HG03103 (cell line): ENCODE results near the gene ACTRT2.

Source experiments
- ATAC-seq: cut with Tn5 transposase; IDR thresholded peaks from one replicate; pipeline ENCODE4 v1.9.1; 2021; ENCODE audit warnings: low read depth; ENCODE audit not compliant: unreplicated experiment

ACTRT2 gene

DNA sequence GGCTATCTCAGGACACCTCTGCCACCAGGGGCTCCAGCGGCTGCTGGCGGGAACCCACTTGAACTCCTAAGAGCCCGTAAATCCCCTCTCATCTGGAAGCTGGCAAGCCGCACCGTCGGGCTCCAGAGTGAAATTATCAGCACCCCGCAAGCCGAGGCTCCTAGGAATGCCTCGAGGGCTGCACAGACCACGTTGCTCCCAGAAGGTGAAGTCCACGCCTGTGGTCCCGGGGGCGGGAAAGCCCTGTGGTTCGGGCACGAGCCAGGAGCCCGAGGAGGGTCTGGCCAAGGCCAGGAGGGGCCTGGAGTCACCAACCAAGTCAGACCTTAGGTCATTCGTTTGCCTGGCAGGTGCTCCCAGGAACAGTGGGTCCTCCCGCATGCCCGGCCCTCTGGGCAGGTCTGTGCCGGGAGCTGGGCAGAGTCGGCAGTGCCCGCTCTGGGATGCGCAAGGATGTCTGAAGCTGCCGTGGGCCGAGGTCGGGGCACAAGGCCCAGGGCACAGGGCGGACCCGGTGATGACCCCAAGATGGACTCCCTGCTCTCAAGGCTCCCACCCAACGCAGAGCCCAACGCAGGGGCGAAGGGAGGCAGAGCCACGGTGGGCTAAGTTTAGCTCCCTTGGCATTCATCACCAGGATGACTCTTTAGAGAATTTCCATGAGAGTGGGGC lies 8.9 kb downstream of the ACTRT2 start:
- no peak for ATAC-seq

GRCh38 chr1:3030663-3031381 lies 9.6 kb downstream of the ACTRT2 start:
- no peak for ATAC-seq

DNA sequence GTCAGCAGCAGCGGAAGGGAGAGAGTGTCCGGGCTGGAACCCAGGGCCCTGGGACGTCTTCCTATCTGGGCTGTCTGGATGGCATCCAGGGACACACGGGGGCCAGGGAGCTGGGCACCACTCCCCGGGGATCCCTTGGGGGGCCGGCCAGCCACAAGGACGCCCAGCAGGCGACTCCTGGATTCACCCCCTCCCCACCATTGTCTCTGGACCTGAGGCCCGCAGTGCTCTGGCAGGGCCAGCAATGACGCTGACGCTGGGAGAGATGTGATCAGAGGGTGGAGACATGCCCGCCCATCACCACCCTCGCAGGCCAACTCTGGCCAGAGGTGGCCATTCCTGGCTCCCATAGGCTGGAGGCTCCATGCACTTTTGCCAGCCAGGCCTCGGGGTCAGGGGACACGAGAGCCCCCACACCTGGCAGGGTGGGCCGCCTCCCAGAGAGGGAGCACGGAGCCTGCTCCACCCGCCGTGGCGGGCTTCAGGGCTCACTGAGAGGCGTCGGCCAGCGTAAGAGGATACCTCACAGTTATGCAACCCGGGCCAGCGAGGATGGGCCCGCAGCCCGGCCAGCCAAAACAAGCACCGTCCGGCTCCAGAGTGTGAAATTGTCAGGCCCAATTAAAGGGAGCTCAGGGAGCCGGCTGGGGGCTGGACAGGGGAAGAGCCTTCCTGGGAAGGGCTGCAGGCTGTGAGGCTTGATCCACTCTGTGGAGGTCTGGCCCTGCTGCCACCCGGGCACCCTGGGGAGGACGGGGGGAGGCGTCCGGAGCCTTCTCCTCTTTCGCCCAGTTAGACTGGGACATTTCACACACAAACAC lies 10.3 kb downstream of the ACTRT2 start:
- ATAC-seq: no peak

DNA sequence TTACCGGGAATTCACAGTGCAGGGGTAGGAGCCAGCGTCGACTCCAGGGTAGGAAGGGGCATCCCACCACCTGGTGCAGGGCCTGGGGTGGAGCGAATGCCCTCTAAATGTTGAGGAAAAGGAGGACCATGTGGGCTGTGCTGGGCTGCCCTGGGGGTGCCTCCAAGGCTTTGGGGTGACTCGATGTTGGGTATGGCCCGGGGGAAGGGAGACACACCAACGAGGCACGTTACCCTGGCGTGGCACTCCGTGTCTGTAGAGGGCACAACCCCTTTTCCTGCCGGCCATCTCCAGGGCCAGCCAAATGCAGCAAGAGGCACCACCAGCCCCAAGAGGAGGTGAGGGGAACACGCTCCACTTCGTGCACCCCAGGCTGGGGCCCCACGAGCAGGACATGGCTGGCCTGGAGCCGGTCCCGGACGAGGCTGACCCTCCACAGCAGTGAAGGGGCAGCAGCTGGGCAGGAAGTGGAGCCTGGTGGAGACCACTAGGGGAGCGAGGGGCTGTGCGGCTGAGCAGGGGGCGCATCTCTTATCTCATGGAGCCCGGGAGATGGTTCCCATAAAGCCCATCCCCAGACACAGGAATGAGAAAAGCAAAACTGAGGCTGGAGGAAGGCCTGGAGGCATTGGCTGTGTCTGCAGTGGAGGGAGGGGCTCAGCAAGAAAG lies 11.2 kb downstream of the ACTRT2 start:
- ATAC-seq: no peak

GRCh38 chr1:3033040-3033789 lies 11.9 kb downstream of the ACTRT2 start:
- ATAC-seq: no peak

DNA sequence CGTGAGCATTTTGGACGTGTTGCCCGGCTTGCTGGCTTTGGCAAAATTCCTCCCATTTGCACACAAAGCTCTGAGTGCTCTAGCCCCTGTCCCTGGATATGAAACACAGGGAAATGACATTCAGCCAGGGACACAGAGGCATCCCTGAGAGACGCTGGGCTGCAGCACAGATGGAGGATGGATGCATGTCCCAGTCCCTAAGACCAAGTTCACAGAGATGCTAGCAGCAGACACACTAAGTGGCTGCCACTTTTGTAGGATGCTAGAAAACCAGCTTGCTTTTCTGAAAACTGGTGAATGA lies 12.5 kb downstream of the ACTRT2 start:
- no peak for ATAC-seq

DNA sequence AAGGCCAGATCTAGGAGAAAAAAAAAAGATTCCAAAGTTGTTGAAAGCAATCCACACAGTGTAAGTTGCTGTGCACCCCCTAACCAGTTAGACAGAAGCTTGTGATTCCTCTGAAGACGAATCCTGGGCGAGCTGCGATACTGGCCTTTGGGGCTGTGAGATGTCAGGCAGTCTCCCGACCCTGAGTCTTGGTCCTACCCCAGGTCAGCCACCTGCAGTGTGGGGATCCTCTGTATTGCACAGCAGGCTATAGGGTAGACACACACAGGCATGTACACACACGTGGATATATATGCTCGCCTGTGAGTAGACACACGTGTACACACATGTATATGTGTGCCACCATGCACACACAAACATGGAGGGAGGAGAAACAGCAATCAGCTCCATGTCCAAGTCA lies 12.9 kb downstream of the ACTRT2 start:
- no peak for ATAC-seq

- no peak for ATAC-seq
Measured at GRCh38 chr1:3034728-3035562, 13.7 kb downstream of the ACTRT2 start.

- ATAC-seq: no peak
Measured at GRCh38 chr1:3035563-3036446, 14.5 kb downstream of the ACTRT2 start.

- ATAC-seq: no peak
Measured at GRCh38 chr1:3036447-3037280, 15.4 kb downstream of the ACTRT2 start.

DNA sequence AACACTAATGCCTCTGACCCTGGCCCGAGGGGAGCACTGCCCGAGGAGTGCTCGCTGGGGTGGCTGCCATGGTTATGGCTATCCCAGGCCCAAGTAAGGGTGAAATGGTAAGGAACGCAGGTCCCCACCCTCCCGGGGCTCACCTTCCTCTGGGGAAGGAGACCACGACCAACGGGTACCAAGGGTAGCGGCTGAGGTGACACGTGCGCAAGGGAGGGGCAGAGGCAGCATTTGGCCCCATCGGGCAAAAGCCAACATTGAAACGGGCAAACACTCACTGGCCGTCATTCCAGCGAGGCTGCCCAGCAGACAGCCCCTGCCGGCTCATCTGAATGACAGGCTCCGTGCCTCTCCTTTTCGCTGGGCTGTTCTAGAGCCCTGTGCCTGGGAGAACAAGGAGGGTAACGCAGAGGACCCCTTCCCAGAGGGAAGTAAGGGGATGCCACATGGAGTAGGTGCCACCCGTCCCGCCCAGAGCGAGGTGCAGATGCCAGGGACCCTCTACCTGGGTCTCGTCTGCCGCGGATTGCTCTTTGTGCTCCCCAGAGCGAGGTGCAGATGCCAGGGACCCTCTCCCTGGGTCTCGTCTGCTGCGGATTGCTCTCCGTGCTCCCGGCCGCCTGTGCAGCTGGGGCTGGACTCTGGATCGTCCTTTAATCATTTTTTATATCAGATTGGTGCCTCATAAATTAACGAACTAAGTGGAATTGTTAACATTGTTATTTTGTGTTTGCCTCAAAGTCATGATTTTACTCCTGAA lies 16.2 kb downstream of the ACTRT2 start:
- no peak for ATAC-seq

DNA sequence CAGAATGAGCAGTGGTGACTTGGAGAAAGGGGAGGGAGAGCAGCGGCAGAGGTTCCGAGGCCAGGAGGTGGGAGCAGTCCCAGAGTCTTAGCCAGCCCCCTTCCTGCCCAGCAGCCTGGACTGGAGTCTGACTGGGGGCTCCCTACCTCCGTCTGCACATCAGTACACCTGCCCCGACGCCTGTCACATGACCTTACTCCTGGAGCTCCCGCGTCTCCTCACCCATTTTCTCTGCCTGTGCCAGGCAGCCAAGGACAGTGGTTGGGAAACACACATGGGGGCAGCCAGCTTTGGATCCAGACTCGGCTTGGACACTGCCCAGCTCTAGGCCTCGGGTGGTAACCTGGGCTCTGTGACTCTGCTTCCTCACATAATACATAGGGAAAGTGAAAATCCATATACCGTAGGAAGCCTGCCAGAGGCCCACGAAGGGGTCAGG lies 16.9 kb downstream of the ACTRT2 start:
- no peak for ATAC-seq

DNA sequence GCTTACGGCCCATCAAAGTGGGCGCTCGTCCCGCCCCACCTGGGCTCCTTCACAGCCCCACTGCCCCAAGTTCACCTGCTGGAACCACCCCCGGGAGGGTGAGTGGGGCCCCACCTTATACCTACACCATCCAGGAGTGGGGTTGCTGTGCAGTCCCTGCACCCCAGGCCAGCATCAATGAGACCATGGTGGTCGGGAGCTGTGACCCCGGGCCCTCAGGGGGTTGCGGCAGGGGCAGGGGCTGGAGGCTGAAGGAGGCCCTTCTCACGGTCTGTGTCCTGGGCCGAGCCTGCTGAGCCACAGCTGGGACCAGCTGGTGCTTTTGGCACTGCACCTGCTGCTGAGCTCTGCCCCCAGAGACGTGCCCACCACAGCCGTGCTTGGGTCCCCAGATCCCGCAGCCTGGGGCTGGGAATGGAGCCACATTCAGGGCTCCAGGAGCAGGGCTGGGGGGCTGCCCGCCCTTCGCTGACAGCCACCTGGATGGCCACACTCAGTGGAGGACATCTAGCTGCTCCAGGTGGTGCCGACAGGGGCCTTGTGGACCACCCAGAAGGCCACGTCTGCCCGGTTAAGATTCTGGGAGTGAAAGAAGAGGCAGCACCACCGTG lies 17.4 kb downstream of the ACTRT2 start:
- ATAC-seq: no peak

GRCh38 chr1:3040004-3040403 lies 18.7 kb downstream of the ACTRT2 start:
- no peak for ATAC-seq

GRCh38 chr1:3042481-3042880 lies 21.2 kb downstream of the ACTRT2 start:
- no peak for ATAC-seq

GRCh38 chr1:3049164-3049563 lies 27.9 kb downstream of the ACTRT2 start:
- ATAC-seq: no peak

GRCh38 chr1:3049905-3050304 lies 28.6 kb downstream of the ACTRT2 start:
- ATAC-seq: no peak
